B cell (primary cell): ENCODE results near the gene TMC1. TPM values are rescaled to one million over a fixed set of nuclear protein-coding genes. Genes with fewer than 3 reads are reported as not detected.

Experiments used
- ATAC-seq: fragments of 200-7000 bp; cut with Tn5 transposase; one replicate; pipeline ENCODE4 v1.10.0; 2021; ENCODE audit warnings: low read depth, mild to moderate bottlenecking, moderate number of reproducible peaks, moderate library complexity
- CTCF ChIA-PET: fragments of 350-600 bp; sonication (Branson Sonifier 250); formaldehyde crosslinking; loops from one replicate; lab custom pipeline; 2021; ENCODE audit warnings: antibody characterized with exemption, inconsistent platforms; lab: Charles Lee
- POLR2A ChIA-PET: fragments of 350-600 bp; sonication (Branson Sonifier 250); formaldehyde crosslinking; loops from one replicate; lab custom pipeline; 2021; ENCODE audit warnings: antibody characterized with exemption; lab: Charles Lee
- DNase-seq: peaks from one replicate; pipeline ENCODE4 v3.0.0; 2013
- H2AFZ ChIP-seq: 2 replicates; pipeline ENCODE4 v1.6.1; 2012; ENCODE audit warnings: mild to moderate bottlenecking, low read depth, low read length; ENCODE audit not compliant: insufficient read depth, poor library complexity, severe bottlenecking
- H3K27ac ChIP-seq, 2 donors: 1 replicate in 1 of 2; 2 replicates in 1 of 2; pipeline ENCODE4 v1.5.1; 2012 to 2013; ENCODE audit warnings: low read length in 2 of 2, mild to moderate bottlenecking in 2 of 2, moderate library complexity in 1 of 2
- H3K27me3 ChIP-seq, 4 experiments: fragments of 200-600 bp in 1 of 4; sonication (generic) in 1 of 4; replicated peaks in 1 of 4; 1 replicate in 2 of 4; 2 replicates in 2 of 4; pipeline versions ENCODE4 v1.6.1 to v1.7.0; 2013 to 2016; ENCODE audit warnings: low read length in 3 of 4, mild to moderate bottlenecking in 2 of 4, mixed read lengths in 1 of 4, moderate library complexity in 1 of 4; ENCODE audit not compliant: insufficient read depth in 4 of 4, control insufficient read depth in 3 of 4; ENCODE audit errors: control extremely low read depth in 1 of 4
- H3K36me3 ChIP-seq, 2 experiments: replicated peaks in 1 of 2; 1 replicate in 1 of 2; 2 replicates in 1 of 2; pipeline versions ENCODE4 v1.6.1 to v1.7.1; 2013; ENCODE audit warnings: low read length in 1 of 2; ENCODE audit not compliant: insufficient read depth in 2 of 2, control insufficient read depth in 1 of 2; ENCODE audit errors: control extremely low read depth in 1 of 2, extremely low read depth in 1 of 2
- H3K4me1 ChIP-seq, 2 donors: fragments of 200-600 bp in 1 of 2; sonication (generic) in 1 of 2; 1 replicate in 1 of 2; 2 replicates in 1 of 2; pipeline versions ENCODE4 v1.5.1 to v1.6.1; 2013 to 2017; ENCODE audit warnings: low read length in 2 of 2; ENCODE audit not compliant: control insufficient read depth in 2 of 2, insufficient read depth in 2 of 2
- H3K4me2 ChIP-seq: replicated peaks from 2 replicates; pipeline ENCODE3; 2012; ENCODE audit warnings: mild to moderate bottlenecking, low read depth, low read length; ENCODE audit not compliant: poor library complexity, severe bottlenecking
- H3K4me3 ChIP-seq, 5 experiments: fragments of 200-600 bp in 1 of 5; sonication (generic) in 1 of 5; 1 replicate in 3 of 5; 2 replicates in 2 of 5; pipeline versions ENCODE4 v1.5.1 to v1.7.0; 2011 to 2016; ENCODE audit warnings: low read length in 4 of 5, mild to moderate bottlenecking in 4 of 5, low read depth in 2 of 5, control low read depth in 1 of 5, moderate library complexity in 1 of 5; ENCODE audit not compliant: insufficient read depth in 1 of 5; ENCODE audit errors: control extremely low read depth in 1 of 5, extremely low read depth in 1 of 5
- H3K79me2 ChIP-seq: fragments of 200-600 bp; sonication (generic); one replicate; pipeline ENCODE4 v1.6.0; 2016; ENCODE audit warnings: low read length; ENCODE audit not compliant: control insufficient read depth, insufficient read depth
- H3K9ac ChIP-seq: fragments of 200-600 bp; sonication (generic); 2 replicates; pipeline ENCODE4 v1.6.1; 2017; ENCODE audit warnings: mild to moderate bottlenecking, low read length, moderate library complexity
- H3K9me3 ChIP-seq, 3 donors: one replicate each; pipeline versions ENCODE4 v1.6.1 to v1.7.1; 2013; ENCODE audit warnings: low read length in 2 of 3; ENCODE audit not compliant: control insufficient read depth in 2 of 3, insufficient read depth in 1 of 3; ENCODE audit errors: control extremely low read depth in 1 of 3
- H4K20me1 ChIP-seq: 2 replicates; pipeline ENCODE4 v1.6.0; 2012; ENCODE audit warnings: mild to moderate bottlenecking, low read length; ENCODE audit not compliant: insufficient read depth, control insufficient read depth, poor library complexity, severe bottlenecking
- H3K27ac Mint-ChIP-seq: one replicate; pipeline ENCODE4 v1.8.0; 2021; ENCODE audit warnings: mixed read lengths
- H3K27me3 Mint-ChIP-seq: one replicate; pipeline ENCODE4 v1.8.0; 2021; ENCODE audit warnings: mixed read lengths
- H3K4me1 Mint-ChIP-seq: one replicate; pipeline ENCODE4 v1.8.0; 2021; ENCODE audit warnings: mixed read lengths
- H3K4me3 Mint-ChIP-seq: one replicate; pipeline ENCODE4 v1.8.0; 2021; ENCODE audit warnings: mixed read lengths
- H3K9me3 Mint-ChIP-seq: one replicate; pipeline ENCODE4 v1.8.0; 2022; ENCODE audit warnings: mixed read lengths; ENCODE audit not compliant: insufficient read depth
- CTCF ChIP-seq: fragments of 200-600 bp; IDR thresholded peaks from one replicate; pipeline ENCODE4 v1.8.0; 2022; ENCODE audit warnings: antibody characterized with exemption, mild to moderate bottlenecking
- EZH2 ChIP-seq: IDR thresholded peaks from 2 replicates; pipeline ENCODE4 v1.6.1; 2012; ENCODE audit warnings: borderline replicate concordance, low read depth, mild to moderate bottlenecking, moderate library complexity, low read length; ENCODE audit not compliant: insufficient read depth, poor library complexity, severe bottlenecking
- WGBS: methylation state at CpG from one replicate; pipeline ENCODE4 v1.1.5; 2013; ENCODE audit warnings: missing lambda C conversion rate; ENCODE audit not compliant: insufficient coverage; 5-methylcytosine and 5-hydroxymethylcytosine counted together
- intact Hi-C: fragments of 100-400 bp; cut with micrococcal nuclease; formaldehyde crosslinking; loops from one replicate; pipeline ENCODE4 v1.10.0; 2022
- polyA plus RNA-seq: library from polyadenylated mRNA; depleted of rRNA; stranded (reverse); fragments of >200 nt; gene quantifications from 2 replicates; pipeline ENCODE4 v1.2.3, GENCODE V29; 2012
- total RNA-seq, 2 donors: library from RNA; stranded (reverse); fragments of 120-200 nt in 1 of 2; gene quantifications; 1 replicate in 1 of 2; 2 replicates in 1 of 2; pipeline versions ENCODE4 v1.2.3 to v1.2.4, GENCODE V29; 2013 to 2022

TMC1 gene
- total and polyA plus RNA-seq, 2 donors (not counting 1 experiment from before 2014, with no cell fraction given), result not detected

- ATAC-seq, result no peak
Measured at GRCh38 chr9:72579880-72580550, 58.6 kb downstream of the TMC1 start.

More at GRCh38 chr9:72579880-72580550, 58.6 kb downstream of the TMC1 start:
- H3K4me1 ChIP-seq, result no peaks in the 10 kb centered on the region
- H4K20me1 ChIP-seq, result no peaks in the 10 kb centered on the region
- H3K27ac ChIP-seq, result no peak overlapping the region
- H3K27ac Mint-ChIP-seq, result no peak overlapping the region
- no peak for TF ChIP-seq CTCF
- TF ChIP-seq EZH2, result no peak
- H3K4me3 ChIP-seq, result no peak overlapping the region
- no peaks in the 10 kb centered on the region for H3K79me2 ChIP-seq
- WGBS, result 91% methylated on average over 3 of the region's 3 CpGs
- CTCF ChIA-PET, result interaction anchor here (1.3 kb wide), 1 partner anchor 299 kb away, joined by 3 read pairs; no protein-coding TSS in a partner anchor
- H3K4me2 ChIP-seq, result no peak overlapping the region
- H3K9me3 ChIP-seq, result no peaks in the 10 kb centered on the region
- H3K9ac ChIP-seq, result no peak overlapping the region
- no peaks in the 10 kb centered on the region for H3K36me3 ChIP-seq
- POLR2A ChIA-PET, result no interaction called here
- no peaks in the 10 kb centered on the region for H3K27me3 ChIP-seq
- DNase-seq, result no peak
- no peak overlapping the region for H3K4me3 Mint-ChIP-seq
- H3K27me3 Mint-ChIP-seq, result peaks cover 15% of the 10 kb centered on the region
- H3K4me1 Mint-ChIP-seq, result no peaks in the 10 kb centered on the region
- H2AFZ ChIP-seq, result no peak overlapping the region
- no peaks in the 10 kb centered on the region for H3K9me3 Mint-ChIP-seq
- intact Hi-C loops, result no loop called here
